ENCODE results near the gene ILKAP. TPM values are rescaled to one million over a fixed set of nuclear protein-coding genes. Genes with fewer than 3 reads are reported as not detected.
A peak's percentile ranks its signal among the peaks of the same experiment; 100 is the strongest.

Gene ILKAP
- total RNA-seq, 1 experiment from 2014 or later, result 41.5 TPM

DNA sequence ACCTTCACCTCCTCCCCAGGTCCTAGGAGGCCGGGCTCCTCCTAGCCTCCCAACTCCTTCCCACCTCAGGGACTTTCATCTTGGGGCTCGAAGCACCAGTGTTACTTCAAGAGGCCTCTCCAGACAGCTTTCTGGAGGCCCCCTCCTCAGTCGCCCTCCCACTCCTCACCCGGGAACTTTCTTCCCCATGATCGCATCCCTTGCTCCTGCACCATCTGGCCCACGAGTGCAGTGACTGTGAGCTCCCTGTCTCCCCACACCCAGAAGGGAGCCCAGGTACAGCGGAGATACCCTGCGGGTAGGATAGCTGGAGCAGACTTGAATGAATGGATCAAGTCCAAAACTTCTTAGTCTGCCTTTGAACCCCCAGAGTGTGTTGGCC lies 38.6 kb downstream of the ILKAP start:
- no peak for DNase-seq
- H2BK20ac ChIP-seq (ENCODE audit: low read depth, low read length, poor library complexity, severe bottlenecking), result no peak overlapping the region
- peaks cover 1 to 12% (median 3%) of the 10 kb centered on the region in 3 experiments; a peak in 5 of 7 replicates for H3K36me3 Mint-ChIP-seq (ENCODE audit: insufficient read depth in 1 of 3, low read depth in 3 of 3)
- peaks cover 0 to 4% of the 10 kb centered on the region in 2 experiments; a peak in 1 of 5 replicates for H3K9me3 Mint-ChIP-seq
- H3T11ph ChIP-seq (ENCODE audit: low read length), result no peak overlapping the region
- no peaks in the 10 kb centered on the region for H3K79me1 ChIP-seq (ENCODE audit: insufficient read depth, low read depth, low read length, poor library complexity, severe bottlenecking)
- no peak overlapping the region for H2AFZ ChIP-seq (ENCODE audit: low read length)
- H4K8ac ChIP-seq (replicated peaks; ENCODE audit: insufficient read length, low read depth, low read length), result no peak overlapping the region
- H3K4ac ChIP-seq (ENCODE audit: low read depth, low read length), result no peak overlapping the region
- TF ChIP-seq, protein P1, sequence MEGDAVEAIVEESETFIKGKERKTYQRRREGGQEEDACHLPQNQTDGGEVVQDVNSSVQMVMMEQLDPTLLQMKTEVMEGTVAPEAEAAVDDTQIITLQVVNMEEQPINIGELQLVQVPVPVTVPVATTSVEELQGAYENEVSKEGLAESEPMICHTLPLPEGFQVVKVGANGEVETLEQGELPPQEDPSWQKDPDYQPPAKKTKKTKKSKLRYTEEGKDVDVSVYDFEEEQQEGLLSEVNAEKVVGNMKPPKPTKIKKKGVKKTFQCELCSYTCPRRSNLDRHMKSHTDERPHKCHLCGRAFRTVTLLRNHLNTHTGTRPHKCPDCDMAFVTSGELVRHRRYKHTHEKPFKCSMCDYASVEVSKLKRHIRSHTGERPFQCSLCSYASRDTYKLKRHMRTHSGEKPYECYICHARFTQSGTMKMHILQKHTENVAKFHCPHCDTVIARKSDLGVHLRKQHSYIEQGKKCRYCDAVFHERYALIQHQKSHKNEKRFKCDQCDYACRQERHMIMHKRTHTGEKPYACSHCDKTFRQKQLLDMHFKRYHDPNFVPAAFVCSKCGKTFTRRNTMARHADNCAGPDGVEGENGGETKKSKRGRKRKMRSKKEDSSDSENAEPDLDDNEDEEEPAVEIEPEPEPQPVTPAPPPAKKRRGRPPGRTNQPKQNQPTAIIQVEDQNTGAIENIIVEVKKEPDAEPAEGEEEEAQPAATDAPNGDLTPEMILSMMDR (conservative IDR thresholded peaks at IDR 0.05), result no peak
- H3K79me2 ChIP-seq (ENCODE audit: insufficient read depth, low read length), result no peaks in the 10 kb centered on the region
- no peak overlapping the region for H3K27ac ChIP-seq (ENCODE audit: insufficient read length, low read depth, low read length)
- peaks cover 15% of the 10 kb centered on the region; the same call in 1 of the 2 replicates for H3K27me3 ChIP-seq (ENCODE audit: insufficient read depth, low read length)
- no peak overlapping the region for H2BK120ac ChIP-seq (ENCODE audit: low read depth, low read length, poor library complexity, severe bottlenecking)
- H3K4me1 Mint-ChIP-seq, result peaks cover 5 to 6% of the 10 kb centered on the region in 2 experiments
- no CpG with 5 or more reads among the region's 8 CpGs for WGBS (ENCODE audit: extremely low coverage, insufficient read length, low lambda C conversion rate)
- no peak overlapping the region for H2AK5ac ChIP-seq (ENCODE audit: insufficient read length, low read length)
- H3K4me1 ChIP-seq (ENCODE audit: insufficient read depth, low read length), result no peaks in the 10 kb centered on the region
- no peak overlapping the region for H4K5ac ChIP-seq (ENCODE audit: insufficient read length, low read depth, low read length)
- H3K23ac ChIP-seq (ENCODE audit: insufficient read length, low read depth, low read length), result no peak overlapping the region
- H3K23me2 ChIP-seq (ENCODE audit: insufficient read length, low read depth, low read length, poor library complexity, severe bottlenecking), result no peaks in the 10 kb centered on the region
- no peak overlapping the region for H4K91ac ChIP-seq (ENCODE audit: insufficient read length, low read depth, low read length)
- H3K9ac ChIP-seq (ENCODE audit: extremely low read depth, insufficient read length, low read length), result no peak overlapping the region
- no peak overlapping the region for H3K14ac ChIP-seq (ENCODE audit: insufficient read depth, low read length)
- H3K9me3 ChIP-seq (ENCODE audit: control insufficient read depth, low read depth, low read length), result no peaks in the 10 kb centered on the region
- peaks cover 54% of the 10 kb centered on the region for H3K27me3 Mint-ChIP-seq (ENCODE audit: low read depth)
- no peaks in the 10 kb centered on the region for H4K20me1 ChIP-seq (ENCODE audit: control insufficient read depth, insufficient read depth, insufficient read length)
- H3K18ac ChIP-seq (ENCODE audit: insufficient read length, low read depth, low read length), result no peak overlapping the region
- no peak overlapping the region for H3K27ac Mint-ChIP-seq
- no peak overlapping the region for H2BK12ac ChIP-seq (ENCODE audit: insufficient read length, low read depth, low read length)
- H2BK15ac ChIP-seq (ENCODE audit: low read depth, low read length), result no peak overlapping the region
- H3K56ac ChIP-seq (ENCODE audit: insufficient read length, low read depth, low read length), result no peak overlapping the region
- H3K4me2 ChIP-seq (ENCODE audit: insufficient read depth, insufficient read length, low read length), result no peak overlapping the region
- H3K4me3 Mint-ChIP-seq, result peak overlapping the region; percentile 47 to 66; a peak in 3 of 5 replicates
- no peak overlapping the region for H2BK5ac ChIP-seq (ENCODE audit: insufficient read length, low read length)

Measured in H9 (cell line).